H1 (cell line): Measurements from ENCODE around the gene SND1. TPM values are rescaled to one million over a fixed set of nuclear protein-coding genes. Genes with fewer than 3 reads are reported as not detected.

ENCODE experiments used
- PHF8 ChIP-seq: fragments of 200-600 bp; sonication (generic); conservative IDR thresholded peaks from 2 replicates; pipeline ENCODE4 v1.7.1; 2012; ENCODE audit warnings: low read depth, mild to moderate bottlenecking, inconsistent platforms, low read length, moderate library complexity
- POU5F1 ChIP-seq: IDR thresholded peaks from 2 replicates; pipeline ENCODE4 v1.6.1; 2011; ENCODE audit warnings: low read depth, mild to moderate bottlenecking, low read length, moderate library complexity
- polyA plus RNA-seq, 7 experiments: library from polyadenylated mRNA; depleted of rRNA in 3 of 7; stranded (reverse) in 5 of 7; unstranded in 2 of 7; fragments of >200 nt in 5 of 7; fragments of 200-250 nt in 2 of 7; gene quantifications; 1 replicate in 5 of 7; 2 replicates in 1 of 7; 4 replicates in 1 of 7; pipeline versions ENCODE4 v1.2.1 to v1.2.3, GENCODE V29; 2011 to 2013; ENCODE audit warnings: missing spikeins in 2 of 7, mixed read lengths in 2 of 7
- total RNA-seq: library from RNA; stranded (reverse); fragmentation: NEBNext Ultra II Directional; extraction: Animal tissue kit (Norgen Biotek cat#: 25700); gene quantifications from 2 replicates; pipeline ENCODE4 v1.2.1, GENCODE V29; 2021

Gene SND1
- total and polyA plus RNA-seq, 2 of the 8 experiments (the other 6 are each of a cell fraction or from before 2014, with no cell fraction given): 122 to 290 TPM

DNA sequence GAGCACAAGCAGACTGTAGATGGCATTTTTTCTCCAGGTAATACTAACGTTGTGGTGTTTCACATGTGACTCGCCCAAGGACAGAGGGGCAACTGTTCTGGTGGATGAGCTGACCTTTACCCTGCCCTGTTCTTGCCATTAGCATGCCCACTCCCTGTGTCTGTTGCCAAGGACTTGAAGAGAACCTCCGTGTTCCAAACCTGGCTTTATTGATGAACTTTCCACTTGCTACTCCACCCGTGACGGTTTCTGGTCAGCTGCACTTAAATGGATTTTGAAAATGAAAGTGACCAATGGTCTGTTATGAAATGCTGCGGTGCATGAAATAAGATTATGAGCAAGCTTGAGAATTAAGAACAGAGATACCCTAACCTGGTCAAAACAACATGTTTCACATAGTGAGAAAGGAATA, 348.9 kb downstream of the SND1 start (continued):
- TF ChIP-seq PHF8 (no peak), POU5F1 (no peak)
